ENCODE results near the gene KPNA6.

The KPNA6 gene

GRCh38 chr1:32187850-32188249 is 80.0 kb downstream of the KPNA6 start:
- no peak for DNase-seq (ENCODE audit: low read depth)

DNA sequence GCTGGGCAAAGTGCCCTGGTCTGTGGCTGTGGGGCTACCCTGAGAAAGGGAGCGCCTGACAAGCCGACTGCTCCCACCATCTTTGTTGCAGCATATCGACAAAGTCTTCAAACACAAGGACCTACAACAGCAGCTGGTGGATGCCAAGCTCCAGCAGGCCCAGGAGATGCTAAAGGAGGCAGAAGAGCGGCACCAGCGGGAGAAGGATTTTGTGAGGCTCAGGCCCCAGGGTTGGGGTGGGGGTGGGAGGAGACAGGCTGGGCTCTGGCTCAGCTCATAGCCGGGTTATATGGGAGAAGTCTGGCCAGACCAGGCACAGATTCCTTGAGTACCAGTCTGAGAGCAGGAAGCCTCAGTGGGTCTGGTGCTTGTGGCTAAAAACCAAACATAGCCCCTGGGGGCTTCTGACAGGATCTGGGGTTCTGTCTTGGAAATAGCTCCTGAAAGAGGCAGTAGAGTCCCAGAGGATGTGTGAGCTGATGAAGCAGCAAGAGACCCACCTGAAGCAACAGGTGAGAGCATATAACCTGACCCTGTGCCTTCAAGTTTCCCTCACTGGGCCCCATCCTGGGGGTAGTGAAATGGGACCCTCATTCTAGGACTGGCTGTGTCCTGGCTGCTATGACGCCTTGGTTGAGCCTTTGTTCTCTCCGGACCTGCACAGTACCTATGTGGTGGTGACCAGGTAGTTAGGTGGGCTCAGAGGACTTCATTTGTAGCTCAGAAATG is 84.5 kb downstream of the KPNA6 start:
- DNase-seq (ENCODE audit: low read depth), result no peak

- no peak for DNase-seq (ENCODE audit: low read depth)
These were observed 87.1 kb downstream of the KPNA6 start for GRCh38 chr1:32194984-32195383.

DNA sequence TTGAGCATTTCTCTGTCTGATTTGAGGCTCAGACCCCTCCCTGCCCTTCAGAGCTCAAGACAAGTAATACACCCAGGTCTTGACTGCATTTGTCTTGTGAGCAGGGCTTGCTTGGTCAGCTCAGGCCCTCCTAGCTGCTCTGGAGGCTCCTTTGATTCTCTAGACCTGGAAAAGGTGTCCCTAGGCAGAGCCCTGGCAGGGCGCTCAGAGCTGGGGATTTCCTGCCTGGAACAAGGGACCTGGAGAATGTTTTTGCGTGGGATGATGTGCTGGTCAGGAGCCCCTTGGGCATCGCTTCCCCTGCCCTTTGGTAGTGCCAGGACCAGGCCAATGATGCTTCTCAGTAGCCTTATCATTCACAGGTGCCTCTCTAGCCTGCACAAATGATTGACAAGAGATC is 87.7 kb downstream of the KPNA6 start:
- no peak for DNase-seq (ENCODE audit: low read depth)

DNA sequence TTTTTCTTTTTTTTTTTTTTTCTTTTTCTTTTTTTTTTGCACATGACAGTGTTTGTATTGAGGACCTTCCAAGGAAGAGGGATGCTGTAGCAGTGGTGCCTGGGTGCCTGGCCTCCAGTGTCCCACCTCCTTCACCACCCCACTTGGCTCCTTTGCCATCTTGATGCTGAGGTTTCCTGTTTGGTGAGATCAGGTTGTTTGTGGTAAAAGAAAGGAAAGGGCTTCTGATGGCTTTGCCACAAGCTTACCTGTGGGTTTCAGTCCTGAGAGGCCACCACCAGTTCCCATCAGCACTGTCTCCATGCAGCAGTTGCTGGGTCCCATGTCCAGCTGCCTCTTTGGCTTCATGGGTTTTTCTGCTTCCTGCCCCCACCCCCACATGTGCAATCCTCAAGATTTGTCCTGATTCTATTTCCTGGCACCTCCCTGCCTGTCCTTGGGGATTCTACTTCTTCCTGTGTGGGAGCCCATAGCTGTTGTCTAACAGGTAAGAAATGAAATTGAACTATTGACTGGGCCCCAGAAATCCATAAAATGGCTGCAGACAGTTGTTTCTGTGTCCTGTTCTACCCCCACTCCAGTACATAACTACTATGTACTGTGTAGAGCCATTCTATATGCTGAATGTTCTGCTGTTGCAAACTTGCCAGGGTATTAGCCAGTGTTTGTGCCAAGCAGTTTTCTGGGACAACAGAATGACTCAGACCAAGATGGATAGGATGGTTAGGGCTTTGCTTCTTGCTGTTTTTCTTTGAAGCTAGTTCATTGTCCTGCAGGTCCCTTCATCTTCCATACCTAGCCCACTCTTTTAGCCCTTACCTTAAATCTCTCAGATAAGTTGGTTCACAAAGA is 88.3 kb downstream of the KPNA6 start:
- DNase-seq (ENCODE audit: low read depth), result no peak

DNA sequence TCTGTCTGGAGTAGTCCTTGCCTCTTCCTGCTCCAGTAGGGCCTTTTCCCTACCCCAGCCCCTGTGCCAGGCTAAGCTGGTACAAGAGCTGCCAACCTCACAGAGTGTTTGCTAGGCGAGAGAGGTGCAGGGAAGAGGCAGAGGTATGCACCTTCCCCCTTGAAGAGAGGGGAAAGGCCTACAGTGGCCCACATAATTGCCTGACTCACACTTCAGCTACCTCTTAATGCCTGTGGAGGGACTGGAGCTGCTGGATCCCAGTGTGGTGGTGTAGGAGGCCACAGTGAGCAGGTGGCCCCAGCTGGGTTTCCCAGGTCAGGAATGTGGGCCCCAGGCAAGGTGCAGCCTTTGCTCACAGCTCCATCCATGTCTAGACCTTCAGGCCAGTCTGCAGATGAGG is 89.2 kb downstream of the KPNA6 start:
- no peak for DNase-seq (ENCODE audit: low read depth)

- DNase-seq (ENCODE audit: low read depth), result no peak
These were observed 90.0 kb downstream of the KPNA6 start for GRCh38 chr1:32197837-32198236.

DNA sequence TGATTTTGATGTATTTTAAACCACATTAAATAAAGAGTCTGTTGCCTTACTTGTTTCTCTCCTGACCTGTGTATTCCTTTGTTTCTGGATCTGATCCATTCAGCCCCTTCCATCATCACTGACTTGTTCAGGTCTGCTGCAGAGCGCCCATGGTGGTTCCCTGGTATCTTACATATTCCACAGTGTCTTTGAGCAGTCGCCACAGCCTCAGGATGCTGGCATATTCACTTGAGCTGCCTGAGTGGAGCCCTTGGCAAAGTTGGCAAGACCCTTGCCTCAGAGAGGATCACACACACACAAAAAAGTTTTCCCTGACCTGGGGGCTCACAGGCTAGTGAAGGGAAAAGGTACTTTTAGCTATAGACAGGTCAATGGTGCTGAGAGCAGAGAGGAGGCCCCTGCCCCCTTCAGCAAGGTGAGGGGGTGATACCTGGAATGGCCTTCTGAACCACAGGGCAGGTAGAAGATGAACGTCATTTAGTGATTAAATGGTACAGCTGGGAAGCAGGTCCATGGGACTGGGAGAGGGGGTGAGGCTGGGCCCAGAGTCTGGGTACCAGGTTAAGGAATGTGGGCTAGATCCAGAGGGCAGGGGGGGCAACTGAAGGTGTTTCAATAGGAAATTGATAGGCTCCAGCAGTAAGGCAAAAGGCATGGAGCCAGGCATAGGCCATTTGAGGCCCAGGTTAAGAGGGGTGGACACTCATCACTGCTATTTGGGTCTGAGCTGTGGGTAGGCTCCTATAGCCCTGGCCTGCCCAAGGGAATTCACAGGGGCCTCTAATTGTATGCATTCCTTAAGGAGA is 90.6 kb downstream of the KPNA6 start:
- DNase-seq (ENCODE audit: low read depth), result no peak

- DNase-seq (ENCODE audit: low read depth), result no peak
These were observed 91.3 kb downstream of the KPNA6 start for GRCh38 chr1:32199043-32199716.

GRCh38 chr1:32199717-32200072 is 91.8 kb downstream of the KPNA6 start:
- no peak for DNase-seq (ENCODE audit: low read depth)

GRCh38 chr1:32200226-32201010 is 92.6 kb downstream of the KPNA6 start, which contains the start of gene CCDC28B:
Gene CCDC28B (plus strand): TSS chr1:32200595. CDS start chr1:32201936, 1,341 bp downstream.
- peak; percentile 41 for DNase-seq (ENCODE audit: low read depth)

DNA sequence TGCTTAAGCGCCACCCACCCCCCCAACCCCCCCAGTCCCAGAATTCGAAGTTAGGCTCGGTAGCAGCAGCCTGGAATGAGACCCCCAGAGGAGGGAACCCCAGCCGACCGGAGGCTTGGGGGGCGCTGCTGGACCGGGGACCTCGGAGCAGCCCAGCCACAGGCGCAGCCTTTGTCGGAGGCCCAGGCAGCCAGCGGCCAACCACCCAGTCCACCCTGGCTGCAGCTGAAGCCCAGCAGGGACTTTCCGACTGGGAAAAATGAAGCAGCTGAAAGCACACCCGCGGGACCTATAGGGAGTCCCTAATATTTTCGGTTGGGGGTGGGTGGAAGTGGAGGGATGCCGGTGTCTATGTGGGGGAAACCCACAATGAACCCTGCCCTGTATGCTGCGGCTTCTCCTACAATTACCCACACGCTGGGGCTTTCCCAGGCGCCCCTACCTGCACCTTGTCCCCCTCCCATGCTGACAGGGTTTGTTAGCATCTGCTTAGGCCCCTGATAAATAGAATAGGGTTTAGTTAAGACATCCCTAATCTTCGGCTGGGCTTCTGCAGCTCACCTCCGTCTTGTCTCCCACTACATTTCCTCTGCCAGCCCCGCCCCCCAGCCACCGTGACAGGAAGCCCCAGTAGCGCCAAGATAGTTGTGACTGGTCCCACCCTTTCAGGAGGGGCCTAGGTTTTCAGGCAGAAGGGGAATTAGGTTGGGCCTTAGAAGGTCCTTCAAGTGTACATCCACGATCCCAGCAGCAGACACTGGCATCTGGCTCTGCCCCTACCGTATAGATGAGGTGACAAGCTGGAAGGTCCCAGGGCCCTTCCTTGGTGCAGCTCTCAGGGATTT is 93.4 kb downstream of the KPNA6 start:
- DNase-seq (ENCODE audit: low read depth), result peak; percentile 52

DNA sequence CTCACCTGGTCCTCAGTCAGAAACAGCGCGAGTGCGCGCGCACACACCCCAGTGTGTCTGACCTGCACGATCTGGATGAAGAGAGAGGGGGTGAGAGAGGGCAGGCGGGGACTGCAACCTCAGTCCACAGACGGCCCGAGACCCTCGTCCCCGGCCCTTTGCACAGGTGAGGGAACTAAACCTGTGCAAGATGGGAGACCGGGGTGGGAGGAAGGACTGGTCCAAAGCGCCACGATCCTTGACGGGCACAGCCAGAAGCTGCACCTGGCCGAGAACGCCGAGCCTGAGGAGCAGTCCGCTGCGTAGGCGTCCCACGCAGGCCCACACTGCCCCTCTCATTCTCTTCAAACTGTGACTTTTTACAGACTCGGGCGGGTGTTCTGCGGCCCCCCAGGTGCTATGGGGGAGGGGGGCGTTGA is 97.1 kb downstream of the KPNA6 start:
- DNase-seq (ENCODE audit: low read depth), result no peak

- peak; percentile 68 for DNase-seq (ENCODE audit: low read depth)
These were observed 97.8 kb downstream of the KPNA6 start, which contains the start of gene IQCC for GRCh38 chr1:32205401-32206370. Gene IQCC (plus strand): TSS chr1:32205671. CDS start chr1:32205682, 11 bp downstream.

- DNase-seq (ENCODE audit: low read depth), result no peak
These were observed 100.6 kb downstream of the KPNA6 start for GRCh38 chr1:32208469-32208868.

- no peak for DNase-seq (ENCODE audit: low read depth)
These were observed 101.1 kb downstream of the KPNA6 start, which contains the start of gene DCDC2B for GRCh38 chr1:32208891-32209328. Gene DCDC2B (plus strand): TSS chr1:32209089. CDS start chr1:32209094, 5 bp downstream.

DNA sequence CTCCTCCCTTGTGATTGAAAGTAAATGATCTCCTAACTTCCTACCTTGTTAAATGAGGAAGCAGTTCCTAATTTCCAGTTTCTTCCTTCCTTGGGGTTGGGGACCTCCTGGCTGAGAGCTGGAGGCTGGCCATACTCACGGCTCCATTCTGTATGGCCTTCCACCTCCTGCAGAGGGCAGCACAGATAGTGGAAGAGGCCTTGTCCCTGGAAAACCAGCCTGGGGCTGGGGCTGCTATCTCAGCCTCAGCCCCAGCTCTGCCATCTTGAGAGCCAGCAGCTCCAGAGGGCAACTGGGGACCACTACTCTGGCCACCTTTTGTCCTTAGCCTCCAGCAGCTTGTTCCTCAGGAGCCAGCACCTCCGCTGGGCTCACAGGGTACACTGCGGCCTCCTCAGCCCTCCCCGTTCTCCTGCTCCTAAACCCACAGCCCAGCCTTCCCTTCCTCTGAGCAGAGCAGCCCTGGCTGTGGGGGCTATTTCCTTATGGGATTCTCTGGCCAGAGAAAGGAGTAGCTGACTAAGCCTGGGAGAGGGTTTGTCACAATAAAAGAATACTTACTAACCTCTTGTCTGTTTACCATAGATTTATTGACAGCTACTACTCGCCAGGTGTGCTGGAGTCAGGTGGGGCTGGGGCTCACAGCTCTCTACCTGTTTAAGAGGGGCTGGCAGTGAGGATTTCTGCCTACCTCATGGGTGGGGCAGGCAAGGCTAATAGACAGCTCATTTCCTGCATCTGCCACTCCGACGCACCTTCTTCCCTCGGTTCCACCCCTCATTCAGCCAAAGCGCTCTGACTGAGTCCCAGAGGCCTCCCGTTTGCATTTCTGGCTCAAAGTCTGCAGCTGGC is 108.0 kb downstream of the KPNA6 start:
- peak; percentile 25 for DNase-seq (ENCODE audit: low read depth)

DNA sequence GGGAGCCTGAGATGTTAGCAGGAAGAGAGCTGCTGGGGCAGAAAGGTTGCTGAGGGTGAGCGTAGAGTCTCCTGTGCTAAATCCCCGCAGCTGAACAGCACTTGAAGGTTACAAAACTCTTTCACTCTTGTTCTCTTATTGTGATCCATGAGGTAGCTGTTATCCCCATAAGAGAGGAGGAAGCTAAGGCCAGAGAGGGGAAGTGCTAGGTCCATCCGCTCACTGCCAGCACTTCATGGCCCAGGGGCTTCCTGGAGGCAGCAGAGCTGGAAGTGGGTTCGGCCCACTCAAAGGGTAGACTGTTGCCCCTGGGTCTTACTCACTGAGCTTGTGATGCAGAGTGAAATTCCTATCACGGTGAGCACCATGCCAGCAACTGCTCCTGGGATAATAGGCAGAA is 108.7 kb downstream of the KPNA6 start:
- no peak for DNase-seq (ENCODE audit: low read depth)
